Osteocyte (in vitro differentiated cells): ENCODE measurements around the gene ITFG2. TPM values are rescaled to one million over a fixed set of nuclear protein-coding genes. Genes with fewer than 3 reads are reported as not detected.
"Not testable (repeated sequence)": the region's sequence is repeated elsewhere in the genome, so short reads cannot be mapped to it uniquely, and the experiment has no call there.

Experiments
- DNase-seq: peaks from one replicate; pipeline ENCODE4 v3.0.0; 2021; ENCODE audit warnings: mixed read lengths; ENCODE audit not compliant: unreplicated experiment; ENCODE audit errors: extremely low spot score
- H3K27ac Mint-ChIP-seq: one replicate; pipeline ENCODE4 v1.8.0; 2021; ENCODE audit warnings: mild to moderate bottlenecking, mixed read lengths; ENCODE audit not compliant: unreplicated experiment
- H3K27me3 Mint-ChIP-seq: one replicate; pipeline ENCODE4 v1.8.0; 2021; ENCODE audit warnings: mixed read lengths; ENCODE audit not compliant: unreplicated experiment
- H3K36me3 Mint-ChIP-seq: one replicate; pipeline ENCODE4 v1.8.0; 2021; ENCODE audit warnings: mixed read lengths; ENCODE audit not compliant: unreplicated experiment
- H3K4me1 Mint-ChIP-seq: one replicate; pipeline ENCODE4 v1.8.0; 2021; ENCODE audit warnings: mixed read lengths; ENCODE audit not compliant: unreplicated experiment
- H3K4me3 Mint-ChIP-seq: one replicate; pipeline ENCODE4 v1.8.0; 2021; ENCODE audit warnings: mild to moderate bottlenecking, moderate library complexity, mixed read lengths; ENCODE audit not compliant: unreplicated experiment
- H3K9me3 Mint-ChIP-seq: one replicate; pipeline ENCODE4 v1.8.0; 2021; ENCODE audit warnings: mixed read lengths; ENCODE audit not compliant: unreplicated experiment
- CTCF ChIP-seq: fragments of 200-600 bp; sonication (generic); IDR thresholded peaks from 2 replicates; pipeline ENCODE4 v1.5.0; 2021; ENCODE audit warnings: antibody characterized with exemption, mild to moderate bottlenecking, moderate library complexity
- total RNA-seq: library from RNA; stranded (reverse); gene quantifications from 2 replicates; pipeline ENCODE4 v1.2.1, GENCODE V29; 2021

The ITFG2 gene
- total RNA-seq, 1 donor from 2014 or later: 35.4 TPM

- DNase-seq: peak; percentile 79
- Mint-ChIP-seq H3K36me3 (no peaks in the 10 kb centered on the region), H3K9me3 (no peaks in the 10 kb centered on the region)
Measured at GRCh38 chr12:2769866-2770533, 42.5 kb upstream of the ITFG2 start.

GRCh38 chr12:2770544-2770943, 41.9 kb upstream of the ITFG2 start:
- not testable (repeated sequence) for DNase-seq, H3K9me3 Mint-ChIP-seq, H3K36me3 Mint-ChIP-seq, H3K27ac Mint-ChIP-seq, H3K4me1 Mint-ChIP-seq, H3K4me3 Mint-ChIP-seq
- H3K27me3 Mint-ChIP-seq: peaks cover 33% of the 10 kb centered on the region

More at GRCh38 chr12:2769866-2770533, 42.5 kb upstream of the ITFG2 start:
- H3K4me1 Mint-ChIP-seq: no peaks in the 10 kb centered on the region
- TF ChIP-seq CTCF: no peak
- no peak overlapping the region for H3K4me3 Mint-ChIP-seq
- H3K27ac Mint-ChIP-seq: no peak overlapping the region
- H3K27me3 Mint-ChIP-seq: peaks cover 36% of the 10 kb centered on the region

GRCh38 chr12:2772370-2772769, 40.1 kb upstream of the ITFG2 start:
- DNase-seq: no peak
- Mint-ChIP-seq H3K27ac (no peak overlapping the region), H3K4me1 (no peaks in the 10 kb centered on the region), H3K36me3 (no peaks in the 10 kb centered on the region), H3K27me3 (peaks cover 41% of the 10 kb centered on the region), H3K4me3 (no peak overlapping the region), H3K9me3 (no peaks in the 10 kb centered on the region)
- no peak for TF ChIP-seq CTCF

- H3K4me1 Mint-ChIP-seq: no peaks in the 10 kb centered on the region
- no peaks in the 10 kb centered on the region for H3K36me3 Mint-ChIP-seq
- DNase-seq: peak; percentile 74
- no peak for TF ChIP-seq CTCF
- peaks cover 42% of the 10 kb centered on the region for H3K27me3 Mint-ChIP-seq
- no peak overlapping the region for H3K27ac Mint-ChIP-seq
- no peaks in the 10 kb centered on the region for H3K9me3 Mint-ChIP-seq
- no peak overlapping the region for H3K4me3 Mint-ChIP-seq
Measured at GRCh38 chr12:2773199-2773875, 39.1 kb upstream of the ITFG2 start.

GRCh38 chr12:2775431-2775830, 37.0 kb upstream of the ITFG2 start:
- Mint-ChIP-seq H3K27ac (no peak overlapping the region), H3K36me3 (no peaks in the 10 kb centered on the region), H3K27me3 (peaks cover 50% of the 10 kb centered on the region), H3K4me3 (no peak overlapping the region), H3K4me1 (no peaks in the 10 kb centered on the region), H3K9me3 (no peaks in the 10 kb centered on the region)
- no peak for TF ChIP-seq CTCF
- DNase-seq: no peak
